Liver (tissue), 9 donors: ENCODE results near the gene ANXA6. TPM values are rescaled to one million over a fixed set of nuclear protein-coding genes. Genes with fewer than 3 reads are reported as not detected.

Experiments used
- DNase-seq: peaks from one replicate; pipeline ENCODE4 v3.0.0-alpha.2; 2017; ENCODE audit warnings: low spot score
- H3K27ac ChIP-seq, 2 donors: one replicate each; pipeline ENCODE4 v1.7.0; 2013; ENCODE audit warnings: inconsistent platforms in 2 of 2, low read length in 2 of 2, control low read depth in 1 of 2, low read depth in 1 of 2, mild to moderate bottlenecking in 1 of 2
- H3K27me3 ChIP-seq, 4 donors: one replicate each; pipeline versions ENCODE4 v1.6.1 to v1.7.0; 2013; ENCODE audit warnings: low read length in 3 of 4, inconsistent platforms in 1 of 4, mild to moderate bottlenecking in 1 of 4, moderate library complexity in 1 of 4; ENCODE audit not compliant: control insufficient read depth in 4 of 4, insufficient read depth in 4 of 4
- H3K36me3 ChIP-seq, 4 donors: one replicate each; pipeline versions ENCODE4 v1.6.1 to v1.7.0; 2013; ENCODE audit warnings: low read length in 3 of 4, mild to moderate bottlenecking in 3 of 4, low read depth in 1 of 4, moderate library complexity in 1 of 4; ENCODE audit not compliant: control insufficient read depth in 4 of 4, insufficient read depth in 3 of 4
- H3K4me1 ChIP-seq, 4 donors: one replicate each; pipeline versions ENCODE4 v1.6.1 to v1.7.0; 2013; ENCODE audit warnings: low read length in 3 of 4, mild to moderate bottlenecking in 3 of 4, moderate library complexity in 1 of 4; ENCODE audit not compliant: control insufficient read depth in 4 of 4, insufficient read depth in 4 of 4
- H3K4me3 ChIP-seq, 3 donors: one replicate each; pipeline versions ENCODE4 v1.6.1 to v1.7.0; 2013; ENCODE audit warnings: low read length in 3 of 3, control low read depth in 1 of 3, low read depth in 1 of 3, mild to moderate bottlenecking in 1 of 3
- H3K9ac ChIP-seq, 2 donors: one replicate each; pipeline ENCODE4 v1.7.0; 2013; ENCODE audit warnings: low read length in 2 of 2, mild to moderate bottlenecking in 2 of 2, moderate library complexity in 2 of 2, control low read depth in 1 of 2, low read depth in 1 of 2
- H3K9me3 ChIP-seq, 4 donors: one replicate each; pipeline versions ENCODE4 v1.6.1 to v1.7.0; 2013; ENCODE audit warnings: low read length in 3 of 4; ENCODE audit not compliant: control insufficient read depth in 4 of 4
- CTCF ChIP-seq: fragments of 150-350 bp; IDR thresholded peaks from 2 replicates; pipeline ENCODE4 v1.5.1; 2017; ENCODE audit warnings: improper control_type of control experiment, low read depth, low read length; ENCODE audit not compliant: missing input control
- EGR1 ChIP-seq, 2 donors: IDR thresholded peaks; 2 replicates each; pipeline ENCODE4 v1.6.1; 2016 to 2018; ENCODE audit warnings: antibody characterized with exemption in 2 of 2, low read depth in 2 of 2
- FOXA1 ChIP-seq: IDR thresholded peaks from 2 replicates; pipeline ENCODE4 v1.6.1; 2016; ENCODE audit warnings: antibody characterized with exemption
- FOXA2 ChIP-seq: IDR thresholded peaks from 2 replicates; pipeline ENCODE4 v1.6.1; 2016; ENCODE audit warnings: antibody characterized with exemption
- GABPA ChIP-seq, 2 donors: IDR thresholded peaks in 1 of 2; conservative IDR thresholded peaks in 1 of 2; 2 replicates each; pipeline ENCODE4 v1.6.1; 2016; ENCODE audit warnings: antibody characterized with exemption in 2 of 2, mild to moderate bottlenecking in 1 of 2, moderate library complexity in 1 of 2
- HNF4A ChIP-seq, 2 donors: conservative IDR thresholded peaks; 2 replicates each; pipeline ENCODE4 v1.6.1; 2016; ENCODE audit warnings: antibody characterized with exemption in 2 of 2, mild to moderate bottlenecking in 2 of 2
- HNF4G ChIP-seq: IDR thresholded peaks from 2 replicates; pipeline ENCODE4 v1.6.1; 2016; ENCODE audit warnings: antibody characterized with exemption
- NR2F2 ChIP-seq: IDR thresholded peaks from 2 replicates; pipeline ENCODE4 v1.6.1; 2016; ENCODE audit warnings: antibody characterized with exemption
- RAD21 ChIP-seq, 2 donors: IDR thresholded peaks; 2 replicates each; pipeline ENCODE4 v1.6.1; 2016; ENCODE audit warnings: antibody characterized with exemption in 2 of 2, mild to moderate bottlenecking in 2 of 2
- REST ChIP-seq: IDR thresholded peaks from 2 replicates; pipeline ENCODE4 v1.6.1; 2016; ENCODE audit warnings: antibody characterized with exemption, mild to moderate bottlenecking
- RXRA ChIP-seq, 2 donors: IDR thresholded peaks; 2 replicates each; pipeline ENCODE4 v1.6.1; 2017 to 2018; ENCODE audit warnings: antibody characterized with exemption in 2 of 2, mild to moderate bottlenecking in 1 of 2
- SP1 ChIP-seq: IDR thresholded peaks from 2 replicates; pipeline ENCODE4 v1.6.1; 2018; ENCODE audit warnings: antibody characterized with exemption, mild to moderate bottlenecking
- TAF1 ChIP-seq: conservative IDR thresholded peaks from 2 replicates; pipeline ENCODE4 v1.6.1; 2016; ENCODE audit warnings: antibody characterized with exemption, mild to moderate bottlenecking
- YY1 ChIP-seq: IDR thresholded peaks from 2 replicates; pipeline ENCODE4 v1.6.1; 2016; ENCODE audit warnings: antibody characterized with exemption, mild to moderate bottlenecking
- WGBS: extraction: QIAGEN DNeasy Blood & Tissue Kit; methylation state at CpG from one replicate; pipeline ENCODE4 v1.1.7; 2013; 5-methylcytosine and 5-hydroxymethylcytosine counted together
- polyA plus RNA-seq, 2 donors: library from polyadenylated mRNA; stranded (reverse) in 1 of 2; unstranded in 1 of 2; fragments of 200-250 nt in 1 of 2; fragments of >200 nt in 1 of 2; fragmentation: Nextera tagmentation in 1 of 2; extraction: Ambion mirVana in 1 of 2; gene quantifications; one replicate each; pipeline versions ENCODE4 v1.2.1 to v1.2.3, GENCODE V29; 2013 to 2015
- total RNA-seq, 2 donors: library from RNA; depleted of rRNA; stranded (reverse); fragments of >200 nt; gene quantifications; one replicate each; pipeline ENCODE4 v1.2.3, GENCODE V29; 2014
- donor health status: healthy.
- donor health status: healthy.
- donor health status: healthy.
- donor health status: healthy.
- donor health status: healthy.

ANXA6 gene
- total and polyA plus RNA-seq, 4 donors, result 52.7 to 215 (median 126) TPM

GRCh38 chr5:151174612-151175101 is 17.1 kb upstream of the ANXA6 start:
- Histone ChIP-seq H3K4me3 (no peak overlapping the region), H3K4me1 (no peaks in the 10 kb centered on the region), H3K27me3 (no peaks in the 10 kb centered on the region), H3K9me3 (no peaks in the 10 kb centered on the region), H3K9ac (no peak overlapping the region), H3K27ac (no peak overlapping the region), H3K36me3 (peaks cover 0 to 2% (median 0%) of the 10 kb centered on the region in 4 donors)
- WGBS, result 72% methylated on average over 15 of the region's 15 CpGs
- no peak for TF ChIP-seq HNF4G
- no peak for TF ChIP-seq TAF1
- no peak for TF ChIP-seq RAD21 (IDR thresholded peaks at IDR 0.05)
- TF ChIP-seq CTCF, result no peak
- TF ChIP-seq FOXA1, result no peak
- no peak for TF ChIP-seq EGR1 (IDR thresholded peaks at IDR 0.05; ENCODE audit: low read depth in 2 of 2)
- no peak for TF ChIP-seq GABPA (IDR thresholded peaks at IDR 0.05 in 1 of 2, conservative IDR thresholded peaks at IDR 0.05 in 1 of 2)
- no peak for DNase-seq

GRCh38 chr5:151173711-151174611 is 16.4 kb upstream of the ANXA6 start:
- no peaks in the 10 kb centered on the region for H3K9me3 ChIP-seq
- DNase-seq, result no peak
- H3K36me3 ChIP-seq, result peaks cover 0 to 2% (median 0%) of the 10 kb centered on the region in 4 donors
- TF ChIP-seq FOXA1, result no peak
- no peak for TF ChIP-seq RAD21 (IDR thresholded peaks at IDR 0.05)
- no peak for TF ChIP-seq REST
- TF ChIP-seq EGR1 (IDR thresholded peaks at IDR 0.05; ENCODE audit: low read depth in 2 of 2), result no peak
- no peak for TF ChIP-seq YY1
- TF ChIP-seq HNF4A (conservative IDR thresholded peaks at IDR 0.05), result no peak
- TF ChIP-seq SP1, result no peak
- TF ChIP-seq CTCF, result no peak
- TF ChIP-seq FOXA2, result no peak
- TF ChIP-seq GABPA (IDR thresholded peaks at IDR 0.05 in 1 of 2, conservative IDR thresholded peaks at IDR 0.05 in 1 of 2), result no peak
- no peak for TF ChIP-seq NR2F2
- no peak for TF ChIP-seq RXRA (IDR thresholded peaks at IDR 0.05)
- no peak overlapping the region for H3K27ac ChIP-seq
- no peak overlapping the region for H3K4me3 ChIP-seq
- no peak overlapping the region for H3K9ac ChIP-seq
- 90% methylated on average over 11 of the region's 11 CpGs for WGBS
- no peaks in the 10 kb centered on the region for H3K27me3 ChIP-seq
- H3K4me1 ChIP-seq, result no peaks in the 10 kb centered on the region
